ENCODE results near the gene LGALS9B.
"Not testable (repeated sequence)": the region's sequence is repeated elsewhere in the genome, so short reads cannot be mapped to it uniquely, and the experiment has no call there.

LGALS9B gene

GRCh38 chr17:20467447-20467846, at the start of gene LGALS9B:
Gene LGALS9B (minus strand): TSS chr17:20467539. CDS start chr17:20467470, 69 bp downstream.
- DNase-seq: not testable (repeated sequence)

GRCh38 chr17:20516986-20517385, 49.6 kb upstream of the LGALS9B start:
- not testable (repeated sequence) for DNase-seq

DNA sequence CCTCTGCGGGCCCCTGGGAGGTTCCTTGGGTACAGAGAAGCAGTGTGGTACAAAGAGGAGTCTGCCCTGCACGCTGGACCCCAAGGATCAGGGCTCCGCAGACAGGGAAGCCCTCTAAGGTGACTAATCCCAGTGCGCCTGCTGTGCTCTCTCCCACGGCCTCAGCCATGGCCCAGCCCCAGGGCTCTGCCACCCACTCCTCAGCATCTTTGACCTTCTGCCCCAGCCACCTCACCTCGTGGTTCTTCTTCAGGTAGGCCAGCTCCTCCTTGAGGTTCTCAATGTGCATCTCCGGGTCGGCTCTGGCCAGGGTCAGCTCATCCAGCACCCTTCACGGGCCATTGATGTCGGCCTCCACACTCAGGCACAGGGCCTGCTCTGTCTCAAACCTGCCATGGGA, 47.8 kb upstream of the LGALS9B start:
- not testable (repeated sequence) for DNase-seq

DNA sequence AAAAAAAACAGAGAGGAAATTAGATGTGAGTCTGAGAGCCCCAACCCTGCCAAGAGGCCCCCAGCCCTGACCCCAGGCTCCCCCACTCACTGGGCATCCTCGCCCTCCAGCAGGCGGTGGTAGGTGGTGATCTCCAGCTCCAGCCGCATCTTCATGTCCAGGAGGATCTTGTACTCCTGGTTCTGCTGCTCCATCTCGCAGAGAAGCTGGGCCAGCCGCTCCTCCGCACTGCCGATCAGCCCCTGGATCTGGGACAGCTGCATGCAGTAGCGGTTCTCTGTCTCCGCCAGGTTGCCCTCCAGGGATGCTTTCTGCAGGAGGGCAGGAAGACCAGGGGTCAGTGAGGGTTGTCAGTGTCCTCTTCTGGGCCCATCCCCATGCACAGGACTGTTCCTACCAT, 46.2 kb upstream of the LGALS9B start:
- not testable (repeated sequence) for DNase-seq

DNA sequence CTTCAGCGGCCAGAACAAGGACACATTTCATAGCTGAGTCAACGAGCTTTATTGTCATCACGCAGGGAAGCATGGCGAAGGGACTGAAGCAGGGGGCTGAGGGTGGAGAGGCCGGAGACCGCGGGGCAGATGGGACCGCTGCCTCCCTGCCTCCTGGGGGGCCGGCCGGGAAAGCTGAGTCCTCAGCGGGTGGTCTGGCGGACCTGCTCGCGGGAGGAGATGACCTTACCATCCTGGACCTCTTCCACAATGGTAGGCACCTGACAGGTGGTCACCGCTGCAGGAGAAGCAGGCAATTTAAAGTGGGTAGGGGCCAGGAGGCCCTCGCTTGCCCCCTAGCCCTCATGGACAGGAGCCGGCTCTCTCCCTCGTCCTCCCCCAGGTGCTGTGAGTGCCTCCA, 45.0 kb upstream of the LGALS9B start:
- not testable (repeated sequence) for DNase-seq

GRCh38 chr17:20511778-20512177, 44.4 kb upstream of the LGALS9B start:
- DNase-seq: not testable (repeated sequence)

DNA sequence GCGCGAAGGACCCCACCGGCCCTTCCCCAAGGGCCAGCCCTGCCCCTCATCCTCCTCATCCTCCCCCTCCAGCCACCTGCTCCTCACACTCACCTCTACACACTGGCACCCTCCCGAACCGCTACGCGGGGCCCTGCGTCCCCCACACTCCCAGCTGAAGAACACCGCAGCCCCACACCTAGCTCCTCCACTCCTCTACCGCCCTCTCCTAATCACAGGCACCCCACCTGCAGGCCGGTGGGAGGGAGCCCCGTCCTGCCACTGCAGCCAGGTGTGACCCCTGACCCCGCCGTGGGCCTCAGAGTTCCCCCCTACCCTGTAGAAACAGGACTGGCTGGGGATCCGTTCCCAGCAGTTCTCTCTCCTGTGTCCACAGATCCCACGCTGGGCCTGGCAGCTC, 38.0 kb upstream of the LGALS9B start:
- not testable (repeated sequence) for DNase-seq

DNA sequence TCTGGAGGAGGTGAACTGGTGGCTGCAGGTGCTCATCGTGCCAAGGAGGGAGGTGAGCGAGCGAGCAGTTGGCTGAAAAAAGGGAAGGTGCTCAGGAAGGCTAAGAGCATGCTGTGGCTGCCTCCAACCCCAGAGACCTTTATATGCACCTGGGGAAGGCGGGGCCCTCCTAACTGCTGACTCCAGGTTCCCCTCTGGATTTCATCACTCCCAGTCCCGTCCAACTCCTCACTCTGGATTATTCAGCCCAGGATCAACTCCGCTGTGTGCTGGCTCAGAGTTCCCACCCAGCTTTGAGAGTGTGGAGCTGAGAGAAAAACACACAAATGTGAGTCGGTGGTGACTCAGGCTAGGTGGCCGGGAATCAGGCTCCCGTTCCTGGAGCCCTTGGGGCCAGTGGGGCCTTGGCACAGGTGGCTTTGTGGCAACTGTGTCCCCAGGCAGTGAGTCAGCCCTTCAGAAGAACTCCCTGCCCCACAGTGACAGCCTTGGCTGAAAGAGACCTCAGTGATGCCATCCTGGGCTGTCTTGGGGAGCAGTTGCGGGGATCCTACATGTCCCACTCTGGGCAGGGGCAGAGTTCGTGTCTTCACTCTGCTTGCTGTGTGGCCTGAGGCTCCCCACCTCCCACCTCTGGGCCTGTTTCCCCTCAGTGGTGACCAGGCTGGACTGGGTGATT, 37.2 kb upstream of the LGALS9B start:
- not testable (repeated sequence) for DNase-seq

DNA sequence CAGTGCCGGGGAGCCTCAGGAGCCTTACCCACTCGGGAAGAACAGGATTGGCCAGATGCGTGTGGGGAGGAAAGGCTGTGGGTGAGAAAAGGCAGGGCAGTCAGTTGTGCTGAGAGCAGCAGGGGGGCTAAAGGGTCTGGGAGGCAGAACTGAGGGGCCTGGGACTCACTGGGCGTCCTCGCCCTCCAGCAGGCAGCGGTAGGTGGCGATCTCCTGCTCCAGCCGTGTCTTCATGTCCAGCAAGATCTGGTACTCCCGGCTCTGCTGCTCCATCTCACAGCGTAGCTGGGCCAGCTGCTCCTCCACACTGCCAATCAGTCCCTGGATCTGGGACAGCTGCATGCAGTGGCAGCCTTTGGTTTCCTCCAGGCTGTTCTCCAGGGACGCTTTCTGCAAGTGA, 34.6 kb upstream of the LGALS9B start:
- not testable (repeated sequence) for DNase-seq

- not testable (repeated sequence) for DNase-seq
These were observed 33.0 kb upstream of the LGALS9B start for GRCh38 chr17:20500346-20500745.

DNA sequence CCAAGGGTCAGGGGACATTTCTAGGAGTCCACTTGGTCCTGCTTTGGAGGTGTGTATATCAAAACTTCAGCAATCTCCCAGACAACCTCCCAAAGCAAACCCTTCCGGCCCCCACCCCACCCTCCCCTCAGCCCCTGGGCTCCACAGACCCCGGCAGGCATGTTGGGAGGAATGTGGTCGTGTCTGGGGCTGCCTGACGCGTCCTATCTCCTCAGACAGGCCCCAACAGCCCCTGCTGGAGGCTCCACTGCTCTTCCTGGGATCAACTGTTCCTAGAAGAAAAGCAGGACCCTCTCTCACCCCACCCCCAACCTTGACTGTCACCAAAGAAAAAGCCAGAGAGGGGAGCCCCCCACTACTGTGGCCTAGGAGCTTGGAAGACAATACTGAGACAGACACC, 28.1 kb upstream of the LGALS9B start:
- not testable (repeated sequence) for DNase-seq

DNA sequence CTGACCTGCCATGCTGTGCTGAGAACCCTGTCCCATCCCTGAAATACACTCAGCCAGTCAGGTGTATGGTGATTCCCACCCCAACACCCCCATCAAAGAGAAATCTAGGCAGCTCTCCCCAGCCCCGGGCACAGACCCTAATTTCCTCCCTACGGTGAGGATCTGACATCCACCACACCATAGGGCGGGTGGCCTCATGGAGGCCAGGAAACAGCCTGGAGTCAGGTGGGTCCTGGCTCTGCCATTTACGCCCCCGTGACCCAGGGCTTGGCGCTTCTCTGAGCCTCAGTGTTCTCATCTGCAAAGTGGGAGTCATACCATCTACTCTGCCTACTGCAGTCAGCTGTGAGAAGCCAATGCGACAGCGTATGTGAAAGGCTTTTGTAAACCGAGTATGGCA, 27.4 kb upstream of the LGALS9B start:
- not testable (repeated sequence) for DNase-seq

DNA sequence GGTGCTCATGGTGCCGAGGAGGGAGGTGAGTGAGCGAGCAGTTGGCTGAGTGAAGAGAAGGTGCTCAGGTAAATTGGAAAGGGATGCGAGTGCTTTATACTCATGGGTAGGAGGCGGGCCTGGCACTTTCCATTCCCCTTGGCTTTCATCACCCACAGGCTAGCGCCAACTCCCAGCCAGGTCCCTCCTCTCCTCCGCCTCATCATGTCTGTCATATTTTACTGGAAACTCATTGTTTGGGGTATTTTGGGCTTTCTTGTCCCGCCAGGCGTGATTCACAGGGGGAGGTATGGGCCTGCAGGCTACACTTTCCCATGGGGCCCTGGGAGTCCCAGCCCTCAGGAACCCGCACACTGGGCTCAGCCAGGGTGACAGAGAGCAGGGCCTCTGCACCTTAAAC, 26.8 kb upstream of the LGALS9B start:
- not testable (repeated sequence) for DNase-seq

GRCh38 chr17:20492971-20493370, 25.6 kb upstream of the LGALS9B start:
- DNase-seq: not testable (repeated sequence)

GRCh38 chr17:20492099-20492498, 24.8 kb upstream of the LGALS9B start:
- DNase-seq: not testable (repeated sequence)

DNA sequence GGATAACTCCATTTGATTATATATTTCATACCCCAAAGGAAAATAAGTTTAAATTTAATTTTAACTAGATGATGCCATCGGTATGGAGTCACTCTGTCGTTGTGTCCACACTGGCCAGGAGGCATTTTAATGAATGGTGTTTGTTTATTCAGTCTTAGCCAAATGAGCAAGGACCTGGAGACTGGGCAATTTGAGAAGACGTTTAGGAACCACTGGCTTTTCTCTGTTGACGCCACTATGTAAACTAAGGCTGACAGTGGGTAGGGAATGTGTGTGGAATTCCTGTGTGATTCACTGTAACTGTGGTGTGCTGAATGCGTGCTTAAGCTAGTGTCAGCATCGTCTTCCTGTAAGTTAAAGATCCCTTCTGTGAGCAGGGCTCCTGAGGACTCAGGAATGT, 17.6 kb upstream of the LGALS9B start:
- not testable (repeated sequence) for DNase-seq

DNA sequence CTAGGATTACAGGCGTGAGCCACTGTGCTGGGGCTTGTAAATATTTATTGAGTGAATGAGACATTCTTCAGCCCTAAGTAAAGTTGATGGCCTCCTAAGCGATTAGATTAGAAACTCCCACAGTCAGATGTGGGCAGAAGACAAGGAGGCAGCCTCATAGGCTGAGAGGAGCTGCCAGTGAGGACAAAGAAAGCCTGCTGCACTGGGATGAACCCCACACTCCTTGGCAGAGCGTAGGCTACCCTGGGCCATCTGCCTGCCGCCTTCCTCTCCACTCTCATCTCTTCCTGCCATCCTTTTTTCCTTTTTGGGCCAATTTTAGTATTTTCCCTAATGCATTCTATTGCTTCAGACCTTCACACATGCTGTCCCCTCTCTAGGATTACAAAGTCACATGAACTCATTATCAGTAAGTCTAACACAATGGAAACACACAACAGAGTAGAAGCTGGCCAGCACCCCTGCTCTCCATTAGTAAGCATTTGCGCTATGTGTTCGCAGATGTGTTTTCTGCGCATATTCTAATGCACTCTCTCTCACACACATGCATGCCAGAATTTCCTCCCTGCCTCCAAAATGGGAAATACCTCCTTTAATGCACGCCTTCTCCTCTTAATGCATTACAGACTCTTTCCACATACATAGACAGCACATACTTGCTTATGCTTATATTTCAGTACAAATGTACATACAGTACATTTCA, 12.7 kb upstream of the LGALS9B start:
- not testable (repeated sequence) for DNase-seq

DNA sequence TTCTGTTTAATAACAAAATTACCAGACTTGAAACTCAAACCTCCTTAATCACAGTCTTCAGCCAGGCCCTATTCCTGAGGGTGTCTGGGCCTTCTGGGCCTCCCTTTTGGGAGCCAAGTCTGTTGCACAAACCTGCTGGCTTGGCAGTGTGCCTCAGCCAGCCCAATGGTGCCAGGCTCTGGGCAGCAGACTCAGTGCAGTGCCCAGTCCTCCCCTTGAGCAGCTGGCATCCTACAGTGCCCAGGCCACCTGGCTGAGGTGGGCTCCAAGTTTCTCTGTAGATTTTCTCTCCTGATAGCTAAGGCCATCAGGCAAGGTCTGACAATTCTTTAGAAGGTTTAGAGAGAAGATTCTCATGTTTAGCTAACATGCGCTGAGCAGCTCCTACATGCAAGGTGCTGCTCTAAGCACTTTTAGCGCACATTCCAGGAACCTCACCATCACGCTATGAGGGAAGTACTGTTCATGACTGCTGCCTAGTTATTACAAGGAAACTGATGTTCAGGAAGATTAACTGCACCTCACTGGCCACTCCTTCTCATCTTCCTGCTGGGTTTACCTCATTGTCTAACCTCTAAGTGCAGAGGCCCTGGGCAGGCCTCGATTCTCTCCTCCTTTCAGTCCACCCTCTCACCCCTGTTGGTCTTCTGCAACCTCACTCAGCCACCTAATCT, 10.2 kb upstream of the LGALS9B start:
- DNase-seq: not testable (repeated sequence)

GRCh38 chr17:20475137-20475831, 7.9 kb upstream of the LGALS9B start:
- DNase-seq: not testable (repeated sequence)

- DNase-seq: not testable (repeated sequence)
These were observed 6.7 kb upstream of the LGALS9B start for GRCh38 chr17:20474081-20474480.

DNA sequence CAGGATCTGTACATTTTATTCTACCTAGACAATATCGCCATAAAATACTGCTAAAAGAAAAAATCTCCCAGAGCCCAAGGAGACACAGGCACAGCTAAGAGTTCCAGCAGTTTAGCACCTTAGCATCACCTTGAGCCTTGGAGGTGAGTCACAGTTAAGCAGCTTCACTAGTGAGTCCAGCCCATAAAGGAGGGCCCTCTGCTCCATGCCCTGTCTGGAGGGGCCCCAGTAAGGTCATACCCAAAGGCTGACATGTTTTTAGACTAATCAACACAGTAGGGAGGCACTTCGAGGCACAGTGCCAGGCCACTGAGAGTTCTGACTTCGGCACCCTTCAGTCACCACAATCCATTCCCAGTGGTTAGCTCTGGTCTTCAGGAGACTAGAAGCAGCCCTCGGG, 2.6 kb upstream of the LGALS9B start:
- DNase-seq: not testable (repeated sequence)

- not testable (repeated sequence) for DNase-seq
These were observed 1.8 kb upstream of the LGALS9B start for GRCh38 chr17:20469107-20469506.

GRCh38 chr17:20466999-20467398, 340 bp downstream of the LGALS9B start:
- DNase-seq: not testable (repeated sequence)

Measured in activated CD8-positive, alpha-beta memory T cell treated with anti-CD3 and anti-CD28 coated beads for 24 hours (primary cell).